AG09309 (cell line): ENCODE measurements around the gene PTMA.

ENCODE experiments used
- DNase-seq: peaks from one replicate; pipeline ENCODE4 v3.0.0-alpha.2; 2010; ENCODE audit warnings: low read depth
- H3K4me3 ChIP-seq: 2 replicates; pipeline ENCODE4 v1.5.1; 2011; ENCODE audit warnings: mild to moderate bottlenecking, low read depth, low read length, moderate library complexity; ENCODE audit not compliant: control insufficient read depth
- CTCF ChIP-seq: IDR thresholded peaks from 2 replicates; pipeline ENCODE4 v1.5.1; 2011; ENCODE audit warnings: mild to moderate bottlenecking, low read depth, low read length, inconsistent platforms; ENCODE audit not compliant: insufficient read depth, control insufficient read depth; ENCODE audit errors: missing control alignments

The PTMA gene

GRCh38 chr2:231663458-231664212 lies 44.7 kb upstream of the PTMA start:
- H3K4me3 ChIP-seq = no peak overlapping the region
- TF ChIP-seq CTCF = no peak
- no peak for DNase-seq

- no peak for TF ChIP-seq CTCF
- no peak overlapping the region for H3K4me3 ChIP-seq
- no peak for DNase-seq
These were observed 43.6 kb upstream of the PTMA start for GRCh38 chr2:231664727-231665126.

- DNase-seq = no peak
- H3K4me3 ChIP-seq = peak overlapping the region; percentile 50
- no peak for TF ChIP-seq CTCF
These were observed 42.8 kb upstream of the PTMA start for GRCh38 chr2:231665245-231666170.

GRCh38 chr2:231666171-231667095 lies 41.9 kb upstream of the PTMA start:
- DNase-seq = peak; percentile 61
- no peak for TF ChIP-seq CTCF
- H3K4me3 ChIP-seq = peak overlapping the region; percentile 50

GRCh38 chr2:231667096-231667427 lies 41.3 kb upstream of the PTMA start:
- TF ChIP-seq CTCF = no peak
- DNase-seq = no peak
- H3K4me3 ChIP-seq = peak overlapping the region; percentile 50

- TF ChIP-seq CTCF = no peak
- no peak for DNase-seq
- H3K4me3 ChIP-seq = no peak overlapping the region
These were observed 40.8 kb upstream of the PTMA start for GRCh38 chr2:231667496-231667895.
